ENCODE results near the gene MTOR.

MTOR gene

DNA sequence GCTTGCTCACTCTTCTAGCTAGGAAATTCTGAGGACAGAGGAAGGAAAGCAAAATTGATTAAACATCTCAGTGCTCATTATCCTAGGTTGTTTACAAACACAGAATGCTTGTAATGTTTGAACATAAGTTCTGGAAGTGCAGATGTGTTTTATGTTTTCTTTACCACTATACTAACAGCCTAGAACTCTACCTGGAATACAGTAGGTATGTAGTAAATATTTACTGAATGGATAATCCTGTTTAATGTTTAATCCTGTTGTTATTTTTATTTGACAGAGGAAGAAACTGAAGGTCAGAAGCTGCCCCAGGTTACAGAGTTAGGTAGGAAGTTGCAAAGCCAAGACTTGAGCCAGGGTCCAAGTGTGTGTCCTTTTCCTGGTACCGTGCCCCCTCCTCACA, 6.1 kb downstream of the MTOR start:
- TF ChIP-seq, protein P1, sequence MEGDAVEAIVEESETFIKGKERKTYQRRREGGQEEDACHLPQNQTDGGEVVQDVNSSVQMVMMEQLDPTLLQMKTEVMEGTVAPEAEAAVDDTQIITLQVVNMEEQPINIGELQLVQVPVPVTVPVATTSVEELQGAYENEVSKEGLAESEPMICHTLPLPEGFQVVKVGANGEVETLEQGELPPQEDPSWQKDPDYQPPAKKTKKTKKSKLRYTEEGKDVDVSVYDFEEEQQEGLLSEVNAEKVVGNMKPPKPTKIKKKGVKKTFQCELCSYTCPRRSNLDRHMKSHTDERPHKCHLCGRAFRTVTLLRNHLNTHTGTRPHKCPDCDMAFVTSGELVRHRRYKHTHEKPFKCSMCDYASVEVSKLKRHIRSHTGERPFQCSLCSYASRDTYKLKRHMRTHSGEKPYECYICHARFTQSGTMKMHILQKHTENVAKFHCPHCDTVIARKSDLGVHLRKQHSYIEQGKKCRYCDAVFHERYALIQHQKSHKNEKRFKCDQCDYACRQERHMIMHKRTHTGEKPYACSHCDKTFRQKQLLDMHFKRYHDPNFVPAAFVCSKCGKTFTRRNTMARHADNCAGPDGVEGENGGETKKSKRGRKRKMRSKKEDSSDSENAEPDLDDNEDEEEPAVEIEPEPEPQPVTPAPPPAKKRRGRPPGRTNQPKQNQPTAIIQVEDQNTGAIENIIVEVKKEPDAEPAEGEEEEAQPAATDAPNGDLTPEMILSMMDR (IDR thresholded peaks at IDR 0.05; ENCODE audit: low read depth, low read length) = no peak
- H3K4me3 ChIP-seq (ENCODE audit: low read depth, low read length) = no peak overlapping the region

DNA sequence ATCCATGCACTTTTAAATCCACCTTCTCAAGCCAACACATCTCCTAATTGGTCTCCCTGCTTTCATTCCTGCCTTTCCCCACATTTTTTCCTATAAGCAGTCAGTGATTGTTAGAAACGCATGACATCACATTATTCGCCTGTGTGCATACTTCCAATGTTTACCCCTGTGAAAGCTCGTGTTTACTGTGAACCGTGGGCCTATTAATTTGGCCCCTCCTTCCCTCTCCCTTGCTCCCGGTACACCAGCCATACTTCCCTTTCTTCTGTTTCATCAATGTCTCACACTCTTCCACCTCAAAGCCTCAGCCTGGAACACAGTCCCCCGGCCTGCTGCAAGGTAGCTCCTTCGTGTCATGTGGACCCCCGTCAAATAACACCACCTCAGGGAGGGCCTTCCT, 9.1 kb downstream of the MTOR start:
- TF ChIP-seq, protein P1 (IDR thresholded peaks at IDR 0.05; ENCODE audit: low read depth, low read length) = no peak
- H3K4me3 ChIP-seq (ENCODE audit: low read depth, low read length) = no peak overlapping the region

DNA sequence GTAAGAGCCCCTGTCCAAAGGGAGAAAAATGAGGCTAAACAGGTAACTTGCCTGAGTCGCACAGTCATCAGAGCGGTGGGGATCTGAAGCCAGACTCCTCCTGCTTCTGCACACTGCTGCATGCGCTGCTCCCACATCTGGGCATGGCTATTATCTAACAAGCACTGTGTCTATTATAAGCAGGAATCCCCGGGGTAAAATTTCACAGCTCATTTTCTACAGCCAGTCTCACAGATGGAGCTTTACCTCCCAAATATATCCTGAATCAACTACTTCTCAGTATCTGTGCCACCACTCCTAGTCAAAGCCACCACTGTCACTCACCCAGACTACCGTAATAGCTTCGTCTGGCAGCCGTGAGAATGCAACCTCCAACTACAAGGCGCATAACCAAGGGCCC, 9.8 kb downstream of the MTOR start:
- no peak overlapping the region for H3K4me3 ChIP-seq (ENCODE audit: low read depth, low read length)
- TF ChIP-seq, protein P1 (IDR thresholded peaks at IDR 0.05; ENCODE audit: low read depth, low read length) = no peak

DNA sequence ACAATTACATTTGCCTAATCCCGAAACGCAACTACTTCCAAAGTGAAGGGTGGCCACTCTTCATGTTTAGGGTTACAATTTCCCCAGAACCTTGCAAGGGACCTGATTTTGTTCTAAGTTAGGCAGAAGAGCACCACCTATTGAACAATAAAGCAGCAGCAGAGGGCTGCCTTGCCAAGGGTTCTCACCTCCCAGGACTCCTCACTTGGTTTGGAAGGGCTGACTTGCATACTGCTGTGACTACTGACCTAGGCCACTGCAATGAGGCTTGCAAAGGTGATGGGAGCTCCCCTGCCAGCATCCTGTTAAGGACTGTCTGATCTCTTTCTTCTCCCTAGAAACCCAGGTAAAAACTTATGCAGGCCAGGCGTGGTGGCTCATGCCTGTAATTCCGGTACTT, 14.2 kb downstream of the MTOR start:
- TF ChIP-seq, protein P1 (IDR thresholded peaks at IDR 0.05; ENCODE audit: low read depth, low read length) = no peak
- no peak overlapping the region for H3K4me3 ChIP-seq (ENCODE audit: low read depth, low read length)

DNA sequence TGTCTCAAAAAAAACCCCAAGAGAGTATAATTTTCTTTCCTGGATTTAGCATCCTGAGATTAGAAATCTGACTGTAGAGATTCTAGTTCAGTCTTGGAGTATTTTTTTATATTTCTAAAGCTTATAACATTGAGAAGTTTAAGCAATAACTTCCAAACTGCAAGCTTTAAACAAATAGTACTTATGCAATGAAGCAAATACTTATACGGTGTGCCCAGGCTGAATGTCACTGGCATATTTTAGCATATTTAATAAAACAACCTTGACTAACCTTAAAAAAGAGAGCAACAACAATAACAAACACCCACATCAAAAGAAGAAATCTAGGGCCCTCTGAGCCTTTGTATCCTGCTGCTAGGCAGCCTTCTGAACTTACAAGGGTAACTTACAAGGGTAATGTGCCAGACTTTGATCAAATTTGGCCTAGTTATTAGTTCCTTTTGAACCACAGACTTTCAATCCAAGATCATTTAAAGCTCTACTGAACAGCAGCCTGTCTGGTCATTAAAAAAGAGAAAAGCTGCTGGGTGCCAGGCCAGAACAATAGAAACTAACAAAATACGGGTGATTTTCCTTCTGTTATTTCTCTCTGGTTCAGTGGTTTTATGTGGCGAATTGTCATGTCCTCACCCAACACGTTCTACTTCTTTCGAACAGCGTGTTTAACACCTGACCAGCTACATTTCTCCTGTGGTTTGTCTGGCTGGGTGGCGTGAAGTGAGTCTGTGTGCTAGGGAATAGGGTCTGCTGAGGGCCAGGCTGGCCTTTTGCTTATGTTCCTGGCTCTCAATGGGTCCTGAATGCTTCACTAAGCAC, 16.2 kb downstream of the MTOR start:
- H3K4me3 ChIP-seq (ENCODE audit: low read depth, low read length) = no peak overlapping the region
- TF ChIP-seq, protein P1 (IDR thresholded peaks at IDR 0.05; ENCODE audit: low read depth, low read length) = no peak

DNA sequence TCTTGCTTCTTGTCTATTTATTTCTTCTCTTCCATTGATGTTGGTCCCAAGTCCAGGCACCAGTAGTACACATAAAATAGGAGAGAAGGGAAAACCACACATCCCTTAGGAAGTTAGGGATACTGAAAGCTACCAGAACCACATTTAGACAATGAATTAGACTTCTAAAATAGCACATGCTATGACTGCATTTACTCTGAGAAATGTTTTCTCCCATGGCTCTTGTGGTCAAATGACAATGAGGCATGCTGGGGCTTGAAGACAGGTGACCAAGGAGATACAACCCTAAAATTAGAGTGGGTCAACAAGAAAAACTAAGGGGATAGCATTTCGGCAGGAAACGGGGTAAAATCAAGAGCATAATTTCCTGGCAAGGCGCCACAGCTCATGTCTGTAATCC, 17.1 kb downstream of the MTOR start:
- no peak overlapping the region for H3K4me3 ChIP-seq (ENCODE audit: low read depth, low read length)
- TF ChIP-seq, protein P1 (IDR thresholded peaks at IDR 0.05; ENCODE audit: low read depth, low read length) = no peak

DNA sequence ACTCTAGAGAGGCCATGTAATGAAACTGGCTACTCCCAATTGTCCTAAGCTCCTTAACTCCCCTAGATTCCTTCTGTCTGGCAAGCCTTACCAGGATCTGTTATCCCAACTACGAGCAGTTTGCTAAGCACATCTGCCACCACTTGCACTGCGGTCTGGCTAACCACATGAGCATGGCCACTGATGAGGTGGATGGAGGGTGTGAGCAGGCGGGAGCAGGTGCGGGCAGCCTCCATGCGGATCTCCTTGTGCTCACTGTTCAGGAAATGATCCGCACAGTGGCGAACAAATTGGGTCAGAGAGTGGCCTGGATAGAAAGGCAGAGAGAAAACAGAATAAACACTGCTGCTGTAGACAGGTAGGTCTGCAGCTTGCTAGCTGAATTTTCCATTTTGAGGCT, 24.0 kb downstream of the MTOR start:
- TF ChIP-seq, protein P1 (IDR thresholded peaks at IDR 0.05; ENCODE audit: low read depth, low read length) = no peak
- H3K4me3 ChIP-seq (ENCODE audit: low read depth, low read length) = no peak overlapping the region

Measured in WI38 (cell line).